ENCODE data around the gene CDK5R2. TPM values are rescaled to one million over a fixed set of nuclear protein-coding genes. Genes with fewer than 3 reads are reported as not detected.

Gene CDK5R2
- total RNA-seq, 6 donors from 2014 or later: not detected

GRCh38 chr2:218957671-218958070, 1.8 kb upstream of the CDK5R2 start:
- DNase-seq (no peak), ATAC-seq (ENCODE audit: low FRiP score in 2 of 2) (no peak)
- Histone ChIP-seq H3K4me1 (peaks cover 14 to 22% (median 17%) of the 10 kb centered on the region in 4 donors), H3K36me3 (no peaks in the 10 kb centered on the region), H3K9me3 (no peaks in the 10 kb centered on the region), H3K27ac (no peak overlapping the region), H3K27me3 (peaks cover 0 to 42% (median 30%) of the 10 kb centered on the region in 4 donors), H3K4me3 (no peak overlapping the region)
- TF ChIP-seq POLR2A (IDR thresholded peaks at IDR 0.05): no peak
- no peak for TF ChIP-seq EP300 (IDR thresholded peaks at IDR 0.05)
- TF ChIP-seq CTCF (IDR thresholded peaks at IDR 0.05): no peak
- no peak for TF ChIP-seq POLR2AphosphoS5 (IDR thresholded peaks at IDR 0.05)
- WGBS, 2 donors: 70 to 74% methylated on average over 3 to 4 of the region's 4 CpGs

- peaks cover 0 to 48% (median 34%) of the 10 kb centered on the region in 4 donors for H3K27me3 ChIP-seq
- WGBS, 2 donors: 100% methylated on average over 1 of the region's 1 CpG; no CpG with 5 or more reads in 1 of the 2 donors
- ATAC-seq (ENCODE audit: low FRiP score in 2 of 2): no peak
- no peak overlapping the region for H3K27ac ChIP-seq
- TF ChIP-seq POLR2A (IDR thresholded peaks at IDR 0.05) (no peak), EP300 (IDR thresholded peaks at IDR 0.05) (no peak), POLR2AphosphoS5 (IDR thresholded peaks at IDR 0.05) (no peak), CTCF (IDR thresholded peaks at IDR 0.05) (no peak)
- no peaks in the 10 kb centered on the region for H3K9me3 ChIP-seq
- no peak for DNase-seq
- H3K4me3 ChIP-seq: no peak overlapping the region
- H3K4me1 ChIP-seq: peaks cover 14 to 28% (median 20%) of the 10 kb centered on the region in 4 donors
- no peaks in the 10 kb centered on the region for H3K36me3 ChIP-seq
Measured at GRCh38 chr2:218958276-218958675, 1.2 kb upstream of the CDK5R2 start.

- Histone ChIP-seq H3K4me3 (peak overlapping the region in 3 of 4 donors; percentile 37 to 48 (median 47)), H3K36me3 (no peaks in the 10 kb centered on the region), H3K4me1 (peaks cover 14 to 28% (median 20%) of the 10 kb centered on the region in 4 donors), H3K9me3 (no peaks in the 10 kb centered on the region), H3K27ac (no peak overlapping the region), H3K27me3 (peaks cover 0 to 58% (median 35%) of the 10 kb centered on the region in 4 donors)
- WGBS, 2 donors: 3 to 4% methylated on average over 8 to 27 of the region's 67 CpGs
- ATAC-seq (ENCODE audit: low FRiP score in 2 of 2) (no peak), DNase-seq (no peak)
- TF ChIP-seq CTCF (IDR thresholded peaks at IDR 0.05) (no peak), POLR2A (IDR thresholded peaks at IDR 0.05) (no peak), POLR2AphosphoS5 (IDR thresholded peaks at IDR 0.05) (no peak), EP300 (IDR thresholded peaks at IDR 0.05) (no peak)
Measured at GRCh38 chr2:218959761-218960308, 369 bp downstream of the CDK5R2 start.

- Histone ChIP-seq H3K9me3 (no peaks in the 10 kb centered on the region), H3K27me3 (peaks cover 0 to 60% (median 35%) of the 10 kb centered on the region in 4 donors), H3K4me3 (peak overlapping the region in 1 of 4 donors; percentile 37), H3K36me3 (no peaks in the 10 kb centered on the region), H3K27ac (no peak overlapping the region), H3K4me1 (peaks cover 14 to 28% (median 20%) of the 10 kb centered on the region in 4 donors)
- DNase-seq: peak in 1 of 2 donors; percentile 83
- TF ChIP-seq EP300 (IDR thresholded peaks at IDR 0.05) (no peak), POLR2A (IDR thresholded peaks at IDR 0.05) (no peak), POLR2AphosphoS5 (IDR thresholded peaks at IDR 0.05) (no peak), CTCF (IDR thresholded peaks at IDR 0.05) (no peak)
- 6 to 7% methylated on average over 13 to 28 of the region's 87 CpGs for WGBS, 2 donors
- ATAC-seq (ENCODE audit: low FRiP score in 2 of 2): no peak
Measured at GRCh38 chr2:218960309-218961165, 1.1 kb downstream of the CDK5R2 start.

Data from upper lobe of left lung (tissue), 6 donors.